IMR-90 (cell line): ENCODE measurements around the gene CHRNB1. TPM values are rescaled to one million over a fixed set of nuclear protein-coding genes. Genes with fewer than 3 reads are reported as not detected.
A peak's percentile ranks its signal among the peaks of the same experiment; 100 is the strongest.

Experiments
- ATAC-seq: fragments of 200-7000 bp; cut with Tn5 transposase; 2 replicates; pipeline ENCODE4 v1.9.1; 2020; ENCODE audit warnings: low read depth, mild to moderate bottlenecking, moderate library complexity
- BruUV-seq: library from RNA; stranded (reverse); fragments of 400-500 nt; replicated peaks from 2 replicates; lab custom pipeline; 2021; lab: Mats Ljungman, UMichigan
- CTCF ChIA-PET: fragments of 300-600 bp; formaldehyde crosslinking; extraction: SDS; loops from one replicate; lab custom pipeline; 2021; ENCODE audit warnings: antibody characterized with exemption; lab: Yijun Ruan, JAX
- POLR2A ChIA-PET: fragments of 300-600 bp; sonication (Branson Sonifier 250); formaldehyde crosslinking; loops from one replicate; lab custom pipeline; 2022; ENCODE audit warnings: antibody characterized with exemption; ENCODE audit not compliant: unreplicated experiment; lab: Charles Lee
- DNase-seq: peaks from one replicate; pipeline ENCODE4 v3.0.0; 2013
- H2AFZ ChIP-seq: replicated peaks from 2 replicates; pipeline ENCODE3; 2013; ENCODE audit warnings: low read length, mild to moderate bottlenecking; ENCODE audit not compliant: poor library complexity
- H2AK5ac ChIP-seq: 2 replicates; pipeline ENCODE4 v1.6.1; 2013; ENCODE audit warnings: low read depth, low read length, inconsistent platforms
- H2AK9ac ChIP-seq: replicated peaks from 2 replicates; pipeline ENCODE3; 2013; ENCODE audit warnings: mild to moderate bottlenecking, low read depth, low read length, moderate library complexity; ENCODE audit not compliant: poor library complexity
- H2BK120ac ChIP-seq: 2 replicates; pipeline ENCODE4 v1.6.1; 2013; ENCODE audit warnings: low read depth, low read length, inconsistent platforms
- H2BK15ac ChIP-seq: 3 replicates; pipeline ENCODE4 v1.6.1; 2013; ENCODE audit warnings: low read depth, low read length, inconsistent platforms
- H2BK20ac ChIP-seq: 2 replicates; pipeline ENCODE4 v1.6.1; 2013; ENCODE audit warnings: low read depth, mild to moderate bottlenecking, inconsistent platforms, low read length, moderate library complexity
- H2BK5ac ChIP-seq: 2 replicates; pipeline ENCODE4 v1.6.1; 2013; ENCODE audit warnings: mild to moderate bottlenecking, low read depth, low read length, inconsistent platforms; ENCODE audit not compliant: poor library complexity, severe bottlenecking
- H3K14ac ChIP-seq: replicated peaks from 2 replicates; pipeline ENCODE4 v1.6.1; 2013; ENCODE audit warnings: low read depth, low read length, inconsistent platforms
- H3K18ac ChIP-seq: 2 replicates; pipeline ENCODE4 v1.6.1; 2013; ENCODE audit warnings: low read depth, low read length, control low read depth
- H3K23ac ChIP-seq: 2 replicates; pipeline ENCODE4 v1.6.1; 2013; ENCODE audit warnings: low read depth, low read length, inconsistent platforms
- H3K27ac ChIP-seq: 2 replicates; pipeline ENCODE4 v1.5.1; 2013; ENCODE audit warnings: mild to moderate bottlenecking, control low read depth, low read length; ENCODE audit not compliant: insufficient read depth
- H3K27me3 ChIP-seq: 2 replicates; pipeline ENCODE4 v1.6.1; 2013; ENCODE audit warnings: low read length; ENCODE audit not compliant: control insufficient read depth, insufficient read depth
- H3K36me3 ChIP-seq: 2 replicates; pipeline ENCODE4 v1.6.1; 2013; ENCODE audit warnings: low read length, mixed read lengths; ENCODE audit not compliant: control insufficient read depth, insufficient read depth
- H3K4ac ChIP-seq: 2 replicates; pipeline ENCODE4 v1.6.1; 2013; ENCODE audit warnings: low read depth, low read length, inconsistent platforms
- H3K4me1 ChIP-seq: 2 replicates; pipeline ENCODE4 v1.6.1; 2013; ENCODE audit warnings: low read length, mixed read lengths; ENCODE audit not compliant: control insufficient read depth, insufficient read depth
- H3K4me2 ChIP-seq: 2 replicates; pipeline ENCODE4 v1.6.1; 2013; ENCODE audit warnings: low read depth, mild to moderate bottlenecking, control low read depth, low read length, moderate library complexity
- H3K4me3 ChIP-seq: 2 replicates; pipeline ENCODE4 v1.5.1; 2013; ENCODE audit warnings: low read depth, mild to moderate bottlenecking, control low read depth, low read length, moderate library complexity; ENCODE audit not compliant: insufficient read depth
- H3K56ac ChIP-seq: 2 replicates; pipeline ENCODE4 v1.6.1; 2013; ENCODE audit warnings: low read length, inconsistent platforms; ENCODE audit not compliant: insufficient read depth; ENCODE audit errors: extremely low read depth
- H3K79me1 ChIP-seq, 2 experiments: 2 replicates each; pipeline ENCODE4 v1.6.1; 2013; ENCODE audit warnings: low read length in 2 of 2, inconsistent platforms in 1 of 2, low read depth in 1 of 2
- H3K9ac ChIP-seq: 2 replicates; pipeline ENCODE4 v1.6.1; 2013; ENCODE audit warnings: low read depth, low read length, control low read depth
- H3K9me1 ChIP-seq: 2 replicates; pipeline ENCODE4 v1.6.1; 2013; ENCODE audit warnings: low read length, inconsistent platforms; ENCODE audit not compliant: insufficient read depth
- H3K9me3 ChIP-seq: 2 replicates; pipeline ENCODE4 v1.6.1; 2013; ENCODE audit warnings: low read length; ENCODE audit not compliant: control insufficient read depth, insufficient read depth
- H4K20me1 ChIP-seq: 2 replicates; pipeline ENCODE4 v1.6.1; 2013; ENCODE audit warnings: low read length, inconsistent platforms; ENCODE audit not compliant: insufficient read depth
- H4K5ac ChIP-seq: 2 replicates; pipeline ENCODE4 v1.6.1; 2013; ENCODE audit warnings: mild to moderate bottlenecking, low read depth, low read length, control low read depth
- H4K8ac ChIP-seq, 2 experiments: 2 replicates each; pipeline ENCODE4 v1.6.1; 2013; ENCODE audit warnings: low read depth in 2 of 2, low read length in 2 of 2, control low read depth in 1 of 2, inconsistent platforms in 1 of 2
- H4K91ac ChIP-seq: 2 replicates; pipeline ENCODE4 v1.6.1; 2013; ENCODE audit warnings: low read depth, low read length, inconsistent platforms; ENCODE audit not compliant: insufficient read depth
- CHD1 ChIP-seq: IDR thresholded peaks from 2 replicates; pipeline ENCODE4 v1.6.1; 2012; ENCODE audit warnings: low read depth, low read length, improper control_type of control experiment
- FOS ChIP-seq: fragments of 150-350 bp; IDR thresholded peaks from 2 replicates; pipeline ENCODE4 v1.6.1; 2016; ENCODE audit warnings: low read depth, low read length
- MAFK ChIP-seq: IDR thresholded peaks from 2 replicates; pipeline ENCODE4 v1.6.1; 2012; ENCODE audit warnings: low read depth, low read length, improper control_type of control experiment
- NFE2L2 ChIP-seq: fragments of 150-350 bp; IDR thresholded peaks from 2 replicates; pipeline ENCODE4 v1.6.1; 2016; ENCODE audit warnings: low read depth, mild to moderate bottlenecking, low read length
- POLR2A ChIP-seq: IDR thresholded peaks from 2 replicates; pipeline ENCODE4 v1.6.1; 2012; ENCODE audit warnings: mild to moderate bottlenecking, low read depth, low read length
- RAD21 ChIP-seq: IDR thresholded peaks from 2 replicates; pipeline ENCODE4 v1.6.1; 2012; ENCODE audit warnings: low read length, improper control_type of control experiment
- RCOR1 ChIP-seq: IDR thresholded peaks from 2 replicates; pipeline ENCODE4 v1.6.1; 2012; ENCODE audit warnings: mild to moderate bottlenecking, low read length, improper control_type of control experiment; ENCODE audit not compliant: insufficient replicate concordance
- RFX5 ChIP-seq: IDR thresholded peaks from 2 replicates; pipeline ENCODE4 v1.8.0; 2012; ENCODE audit warnings: low read depth, mild to moderate bottlenecking, low read length, moderate library complexity
- SMC3 ChIP-seq: fragments of 150-350 bp; IDR thresholded peaks from 2 replicates; pipeline ENCODE4 v1.6.1; 2016; ENCODE audit warnings: low read depth, mild to moderate bottlenecking, antibody characterized with exemption, low read length, moderate library complexity
- WGBS, 2 experiments: methylation state at CpG; one replicate each; pipeline versions ENCODE4 v1.1.5 to v1.1.7; 2013; ENCODE audit warnings: missing lambda C conversion rate in 2 of 2; ENCODE audit not compliant: insufficient read length in 1 of 2; ENCODE audit errors: extremely low coverage in 2 of 2; 5-methylcytosine and 5-hydroxymethylcytosine counted together
- dilution Hi-C: fragments of 300-500 bp; cut with HindIII; formaldehyde crosslinking; loops from one replicate; pipeline ENCODE4 v1.14.3; 2018; ENCODE audit warnings: low sequenced_read_pairs; ENCODE audit not compliant: unreplicated experiment
- in situ Hi-C: fragments of 300-500 bp; cut with MboI; formaldehyde crosslinking; loops from 3 replicates; pipeline ENCODE4 v1.14.3; 2019; ENCODE audit warnings: low sequenced_read_pairs, inconsistent platforms, mixed read lengths
- intact Hi-C: fragments of 100-400 bp; cut with micrococcal nuclease; formaldehyde crosslinking; loops from 2 replicates; pipeline ENCODE4 v1.10.0; 2022
- polyA plus RNA-seq, 3 experiments: library from polyadenylated mRNA; depleted of rRNA; stranded (reverse); fragments of >200 nt; gene quantifications; 2 replicates each; pipeline ENCODE4 v1.2.3, GENCODE V29; 2012; ENCODE audit warnings: low replicate concordance in 1 of 3
- total RNA-seq: library from RNA; depleted of rRNA; stranded (reverse); fragments of >200 nt; gene quantifications from 2 replicates; pipeline ENCODE4 v1.2.3, GENCODE V29; 2012
- TF ChIP-seq, protein P1 (sequence below): fragments of 150-350 bp; IDR thresholded peaks from 2 replicates; pipeline ENCODE4 v1.6.1; 2016; ENCODE audit warnings: low read depth, mild to moderate bottlenecking, low read length, moderate library complexity, borderline replicate concordance
- TF ChIP-seq, protein P2 (sequence below): fragments of 150-350 bp; IDR thresholded peaks from 2 replicates; pipeline ENCODE4 v1.6.1; 2017; ENCODE audit warnings: mild to moderate bottlenecking, antibody characterized with exemption, low read length, low read depth
- TF ChIP-seq, protein P3 (sequence below): conservative IDR thresholded peaks from 2 replicates; pipeline ENCODE4 v1.5.1; 2012; ENCODE audit warnings: mild to moderate bottlenecking, low read depth, low read length, improper control_type of control experiment

The CHRNB1 gene
- total and polyA plus RNA-seq, 2 of the 4 experiments (the other 2 are of a cell fraction): 4.3 to 6.0 TPM

DNA sequence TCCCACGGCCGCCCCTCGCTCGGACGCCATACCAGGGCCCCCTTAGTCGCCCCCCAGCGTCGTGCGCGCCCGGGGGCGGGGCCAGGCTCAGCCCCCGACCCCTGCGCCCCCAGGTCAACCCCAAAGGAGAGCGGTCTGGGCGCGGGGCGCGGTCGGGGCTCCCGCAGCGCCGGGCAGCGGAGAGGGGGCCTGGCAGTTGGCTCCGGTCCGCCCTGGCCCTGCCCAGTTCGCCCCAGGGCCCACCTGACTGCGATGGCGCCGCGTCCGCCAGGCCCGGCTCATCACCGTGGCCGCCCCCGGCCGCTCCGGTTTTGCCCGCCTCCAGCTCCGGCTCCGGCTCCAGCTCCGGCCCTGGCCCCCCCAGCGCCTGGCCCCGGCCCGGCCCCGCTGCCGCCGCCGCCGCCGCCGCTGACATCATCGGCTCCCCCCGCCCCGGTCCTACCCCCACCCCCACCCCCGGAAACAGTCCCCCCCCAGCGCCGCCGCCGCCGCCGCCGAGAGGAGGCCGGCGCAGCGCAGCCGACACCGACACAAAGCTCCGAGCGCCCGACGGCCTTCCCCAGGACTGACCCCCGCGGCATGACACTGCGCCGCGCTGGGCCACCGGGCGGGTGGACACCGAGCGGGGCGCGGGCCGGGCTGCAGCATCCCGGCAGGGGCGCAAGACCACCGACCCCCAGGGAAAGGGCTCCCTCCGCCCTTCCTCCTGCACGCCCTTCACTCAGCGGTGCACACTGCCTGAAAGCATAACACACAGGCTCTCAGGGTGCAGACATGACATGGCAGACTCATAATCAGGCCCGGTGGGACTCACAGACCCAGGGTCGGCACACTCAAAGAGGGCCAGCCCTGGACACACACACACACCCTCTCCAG lies 34.6 kb downstream of the CHRNB1 start, which contains the start of gene ZBTB4 (continued):
- TF ChIP-seq FOS: no peak
- TF ChIP-seq MAFK: no peak
- TF ChIP-seq SMC3: no peak
- no peak for TF ChIP-seq NFE2L2

DNA sequence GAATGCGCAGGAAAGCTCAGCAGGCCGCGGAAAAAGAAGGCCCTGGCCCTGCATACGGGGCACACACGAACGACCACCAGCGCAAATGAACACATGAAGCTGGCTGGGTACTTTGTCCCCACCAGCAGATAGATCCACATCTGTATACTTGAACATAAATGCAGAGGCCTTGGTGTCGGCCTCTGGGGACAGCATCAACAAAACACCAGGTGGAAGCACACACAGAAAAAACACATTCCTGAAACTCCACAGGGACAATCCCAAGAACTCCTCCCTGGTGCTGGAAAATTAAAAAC lies 35.2 kb downstream of the CHRNB1 start:
- Histone ChIP-seq H3K9me1 (peaks cover 19% of the 10 kb centered on the region), H4K20me1 (peaks cover 42% of the 10 kb centered on the region), H3K56ac (peak overlapping the region; percentile 85; the same call in 1 of the 2 replicates), H4K91ac (peak overlapping the region; percentile 91), H3K4me3 (peak overlapping the region; percentile 71), H2AK5ac (peak overlapping the region; percentile 85), H4K5ac (peak overlapping the region; percentile 63), H2BK15ac (peak overlapping the region; percentile 18; the same call in 2 of the 3 replicates), H3K14ac (peak overlapping the region; percentile 79), H2AFZ (peak overlapping the region; percentile 91), H4K8ac (peak overlapping the region; percentile 60 to 97), H2AK9ac (peak overlapping the region; percentile 95), H2BK5ac (peak overlapping the region; percentile 90), H2BK120ac (peak overlapping the region; percentile 61), H3K9ac (peak overlapping the region; percentile 83), H2BK20ac (peak overlapping the region; percentile 6; the same call in 1 of the 2 replicates), H3K23ac (peak overlapping the region; percentile 83), H3K4me1 (peaks cover 26% of the 10 kb centered on the region), H3K36me3 (peaks cover 4% of the 10 kb centered on the region; the same call in 1 of the 2 replicates), H3K79me1 (peaks cover 5 to 66% of the 10 kb centered on the region in 2 experiments; a peak in 3 of 4 replicates), H3K18ac (peak overlapping the region; percentile 77; the same call in 1 of the 2 replicates), H3K4ac (peak overlapping the region; percentile 97), H3K27ac (peak overlapping the region; percentile 83), H3K4me2 (peak overlapping the region; percentile 77), H3K27me3 (no peaks in the 10 kb centered on the region), H3K9me3 (no peaks in the 10 kb centered on the region)
- 20% methylated on average over 2 of the region's 8 CpGs; no CpG with 5 or more reads in 1 of the 2 experiments for WGBS, 2 experiments
- POLR2A ChIA-PET: interaction anchor here (0.5 to 0.6 kb wide), 2 partner anchors 11 to 67 kb away, joined by 4 to 5 read pairs; no protein-coding TSS in a partner anchor
- intact Hi-C loops: loop anchor here (5.0 kb wide), 1 partner anchor 207 kb away; the partner anchor contains the start of genes TP53 and WRAP53
- BruUV-seq: no TSS peak
- no peak for DNase-seq
- dilution Hi-C loops: no loop called here
- no peak for ATAC-seq
- CTCF ChIA-PET: no interaction called here
- in situ Hi-C loops: no loop called here
- no peak for TF ChIP-seq CHD1
- no peak for TF ChIP-seq RAD21
- TF ChIP-seq POLR2A: no peak
- TF ChIP-seq, protein P1, sequence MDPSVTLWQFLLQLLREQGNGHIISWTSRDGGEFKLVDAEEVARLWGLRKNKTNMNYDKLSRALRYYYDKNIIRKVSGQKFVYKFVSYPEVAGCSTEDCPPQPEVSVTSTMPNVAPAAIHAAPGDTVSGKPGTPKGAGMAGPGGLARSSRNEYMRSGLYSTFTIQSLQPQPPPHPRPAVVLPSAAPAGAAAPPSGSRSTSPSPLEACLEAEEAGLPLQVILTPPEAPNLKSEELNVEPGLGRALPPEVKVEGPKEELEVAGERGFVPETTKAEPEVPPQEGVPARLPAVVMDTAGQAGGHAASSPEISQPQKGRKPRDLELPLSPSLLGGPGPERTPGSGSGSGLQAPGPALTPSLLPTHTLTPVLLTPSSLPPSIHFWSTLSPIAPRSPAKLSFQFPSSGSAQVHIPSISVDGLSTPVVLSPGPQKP: no peak
- no peak for TF ChIP-seq RCOR1
- TF ChIP-seq, protein P2, sequence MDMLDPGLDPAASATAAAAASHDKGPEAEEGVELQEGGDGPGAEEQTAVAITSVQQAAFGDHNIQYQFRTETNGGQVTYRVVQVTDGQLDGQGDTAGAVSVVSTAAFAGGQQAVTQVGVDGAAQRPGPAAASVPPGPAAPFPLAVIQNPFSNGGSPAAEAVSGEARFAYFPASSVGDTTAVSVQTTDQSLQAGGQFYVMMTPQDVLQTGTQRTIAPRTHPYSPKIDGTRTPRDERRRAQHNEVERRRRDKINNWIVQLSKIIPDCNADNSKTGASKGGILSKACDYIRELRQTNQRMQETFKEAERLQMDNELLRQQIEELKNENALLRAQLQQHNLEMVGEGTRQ: no peak
- TF ChIP-seq, protein P3, sequence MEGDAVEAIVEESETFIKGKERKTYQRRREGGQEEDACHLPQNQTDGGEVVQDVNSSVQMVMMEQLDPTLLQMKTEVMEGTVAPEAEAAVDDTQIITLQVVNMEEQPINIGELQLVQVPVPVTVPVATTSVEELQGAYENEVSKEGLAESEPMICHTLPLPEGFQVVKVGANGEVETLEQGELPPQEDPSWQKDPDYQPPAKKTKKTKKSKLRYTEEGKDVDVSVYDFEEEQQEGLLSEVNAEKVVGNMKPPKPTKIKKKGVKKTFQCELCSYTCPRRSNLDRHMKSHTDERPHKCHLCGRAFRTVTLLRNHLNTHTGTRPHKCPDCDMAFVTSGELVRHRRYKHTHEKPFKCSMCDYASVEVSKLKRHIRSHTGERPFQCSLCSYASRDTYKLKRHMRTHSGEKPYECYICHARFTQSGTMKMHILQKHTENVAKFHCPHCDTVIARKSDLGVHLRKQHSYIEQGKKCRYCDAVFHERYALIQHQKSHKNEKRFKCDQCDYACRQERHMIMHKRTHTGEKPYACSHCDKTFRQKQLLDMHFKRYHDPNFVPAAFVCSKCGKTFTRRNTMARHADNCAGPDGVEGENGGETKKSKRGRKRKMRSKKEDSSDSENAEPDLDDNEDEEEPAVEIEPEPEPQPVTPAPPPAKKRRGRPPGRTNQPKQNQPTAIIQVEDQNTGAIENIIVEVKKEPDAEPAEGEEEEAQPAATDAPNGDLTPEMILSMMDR: no peak
- TF ChIP-seq RFX5: no peak
- TF ChIP-seq FOS: no peak
